Testis (tissue), 3 donors: Measurements from ENCODE around the gene ENTREP3. TPM values are rescaled to one million over a fixed set of nuclear protein-coding genes. Genes with fewer than 3 reads are reported as not detected.

Experiments used
- polyA plus RNA-seq: library from polyadenylated mRNA; stranded (reverse); fragments of 350-450 nt; fragmentation: Illumina TruSeq; extraction: RNeasy Lipid Tissue Mini Kit (QIAGEN cat#74804); gene quantifications from one replicate; pipeline ENCODE4 v1.2.3, GENCODE V29; 2014; ENCODE audit warnings: low read depth, low replicate concordance; ENCODE audit not compliant: insufficient read depth
- total RNA-seq, 2 donors: library from RNA; depleted of rRNA; stranded (reverse); fragments of >200 nt; gene quantifications; one replicate each; pipeline ENCODE4 v1.2.3, GENCODE V29; 2016

ENTREP3 gene
- total and polyA plus RNA-seq, 3 donors from 2014 or later: 14.3 to 27.9 (median 15.8) TPM

Other genes with a start within 250 kb of the ENTREP3 start
- gene DCST2, start 221.7 kb downstream of the ENTREP3 start, total RNA-seq: 10 to 100 TPM in 1 of 2 donors, 1 to 10 TPM in 1; 9.9 to 14.4 TPM
- gene DCST2, start 221.7 kb downstream of the ENTREP3 start, polyA plus RNA-seq: 20.4 TPM
- gene DCST1, start 221.7 kb downstream of the ENTREP3 start, total RNA-seq: 1 to 10 TPM; 4.5 to 9.4 TPM
- 15.2 TPM for gene DCST1, start 221.7 kb downstream of the ENTREP3 start, polyA plus RNA-seq
- gene ADAM15, start 204.2 kb downstream of the ENTREP3 start, total RNA-seq: 10 to 100 TPM; 30.7 to 34.5 TPM
- gene ADAM15, start 204.2 kb downstream of the ENTREP3 start, polyA plus RNA-seq: 42.6 TPM
- 1 to 10 TPM; 5.3 to 6.9 TPM for gene EFNA4, start 191.7 kb downstream of the ENTREP3 start, total RNA-seq
- 6.0 TPM for gene EFNA4, start 191.7 kb downstream of the ENTREP3 start, polyA plus RNA-seq
- gene EFNA3, start 176.6 kb downstream of the ENTREP3 start, total RNA-seq: 1 to 10 TPM; 7.5 to 7.7 TPM
- gene EFNA3, start 176.6 kb downstream of the ENTREP3 start, polyA plus RNA-seq: 9.9 TPM
- gene EFNA1, start 127.6 kb downstream of the ENTREP3 start, total RNA-seq: 10 to 100 TPM; 13.1 to 14.5 TPM
- 13.0 TPM for gene EFNA1, start 127.6 kb downstream of the ENTREP3 start, polyA plus RNA-seq
- gene SLC50A1, start 119.6 kb downstream of the ENTREP3 start, total RNA-seq: 10 to 100 TPM; 25.2 to 30.0 TPM
- gene SLC50A1, start 119.6 kb downstream of the ENTREP3 start, polyA plus RNA-seq: 33.7 TPM
- gene DPM3, start 115.0 kb downstream of the ENTREP3 start, total RNA-seq: 100 to 1,000 TPM in 1 of 2 donors, 10 to 100 TPM in 1; 69.9 to 104 TPM
- gene DPM3, start 115.0 kb downstream of the ENTREP3 start, polyA plus RNA-seq: 77.7 TPM
- 100 to 1,000 TPM; 242 to 255 TPM for gene KRTCAP2, start 82.2 kb downstream of the ENTREP3 start, total RNA-seq
- gene KRTCAP2, start 82.2 kb downstream of the ENTREP3 start, polyA plus RNA-seq: 397 TPM
- gene TRIM46, start 81.6 kb downstream of the ENTREP3 start, total RNA-seq: 1 to 10 TPM; 3.7 to 3.9 TPM
- 4.0 TPM for gene TRIM46, start 81.6 kb downstream of the ENTREP3 start, polyA plus RNA-seq
- 10 to 100 TPM; 37.1 to 68.1 TPM for gene THBS3, start 47.6 kb downstream of the ENTREP3 start, total RNA-seq
- gene THBS3, start 47.6 kb downstream of the ENTREP3 start, polyA plus RNA-seq: 82.9 TPM
- 100 to 1,000 TPM in 1 of 2 donors, 10 to 100 TPM in 1; 77.1 to 118 TPM for gene MTX1, start 46.8 kb downstream of the ENTREP3 start, total RNA-seq
- gene MTX1, start 46.8 kb downstream of the ENTREP3 start, polyA plus RNA-seq: 161 TPM
- 10 to 100 TPM; 70.9 to 80.6 TPM for gene SCAMP3, start 6.9 kb upstream of the ENTREP3 start, total RNA-seq
- gene SCAMP3, start 6.9 kb upstream of the ENTREP3 start, polyA plus RNA-seq: 63.0 TPM
- 10 to 100 TPM; 52.8 to 54.1 TPM for gene CLK2, start 18.0 kb upstream of the ENTREP3 start, total RNA-seq
- 37.0 TPM for gene CLK2, start 18.0 kb upstream of the ENTREP3 start, polyA plus RNA-seq
- 1 to 10 TPM; 3.5 to 3.8 TPM for gene HCN3, start 22.0 kb upstream of the ENTREP3 start, total RNA-seq
- 2.2 TPM for gene HCN3, start 22.0 kb upstream of the ENTREP3 start, polyA plus RNA-seq
- gene PKLR, start 46.0 kb upstream of the ENTREP3 start, total RNA-seq: under 1 TPM; 0.25 to 0.87 TPM
- gene PKLR, start 46.0 kb upstream of the ENTREP3 start, polyA plus RNA-seq: 2.0 TPM
- gene FDPS, start 53.4 kb upstream of the ENTREP3 start, total RNA-seq: 10 to 100 TPM; 51.6 to 81.6 TPM
- gene FDPS, start 53.4 kb upstream of the ENTREP3 start, polyA plus RNA-seq: 127 TPM
- 10 to 100 TPM; 13.9 to 14.9 TPM for gene RUSC1, start 65.4 kb upstream of the ENTREP3 start, total RNA-seq
- 10.8 TPM for gene RUSC1, start 65.4 kb upstream of the ENTREP3 start, polyA plus RNA-seq